ENCODE results near the gene SDHB. TPM values are rescaled to one million over a fixed set of nuclear protein-coding genes. Genes with fewer than 3 reads are reported as not detected.

SDHB gene
- polyA plus RNA-seq, 1 experiment, result 232 TPM

DNA sequence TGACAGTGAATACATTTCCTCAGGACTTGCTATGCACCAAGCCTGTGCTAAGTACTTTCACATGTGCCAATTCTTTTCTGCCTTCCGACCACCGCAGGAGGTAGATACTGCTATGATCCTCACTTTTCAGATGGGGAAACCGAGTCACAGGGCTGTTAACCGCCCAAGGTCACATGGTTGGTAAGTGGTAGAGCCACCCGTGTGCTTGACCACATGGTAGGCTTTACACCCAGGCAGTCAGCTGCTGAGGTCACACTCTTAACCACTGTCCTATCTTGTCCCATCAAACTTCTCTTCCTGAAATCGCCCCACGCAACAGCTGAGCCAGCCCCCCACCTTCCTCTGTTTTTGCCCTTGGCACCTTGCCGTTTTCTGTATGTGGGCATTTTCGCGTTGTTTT is 31.0 kb upstream of the SDHB start:
- CTCF ChIA-PET, result interaction anchor here (2.1 kb wide), 1 partner anchor 9 kb away, joined by 6 read pairs; no protein-coding TSS in a partner anchor
- DNase-seq (ENCODE audit: low read depth, low spot score), result no peak

DNA sequence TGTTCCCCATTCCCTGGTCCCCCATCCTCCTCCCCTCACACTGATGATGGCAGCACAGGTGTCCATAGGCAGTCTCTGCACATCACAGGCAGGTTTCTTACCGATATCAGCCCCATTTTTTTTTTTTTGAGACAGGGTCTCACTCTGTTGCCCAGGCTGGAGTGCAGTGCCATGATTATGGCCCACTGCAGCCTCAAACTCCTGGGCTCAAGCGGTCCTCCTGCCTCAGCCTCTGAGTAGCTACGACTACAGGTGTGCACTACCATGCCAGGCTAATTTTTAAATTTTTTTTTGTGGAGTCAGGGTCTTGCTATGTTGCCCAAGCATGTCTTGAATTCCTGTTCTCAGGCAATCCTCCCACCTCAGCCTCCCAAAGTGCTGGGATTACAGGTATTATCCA is 28.9 kb upstream of the SDHB start:
- H3K27ac ChIP-seq (ENCODE audit: low read depth, low read length), result no peak overlapping the region
- peaks cover 21% of the 10 kb centered on the region for H3K27me3 ChIP-seq (ENCODE audit: control insufficient read depth, insufficient read depth, low read length)
- no peak for DNase-seq (ENCODE audit: low read depth, low spot score)
- CTCF ChIA-PET, result no interaction called here
- POLR2A ChIA-PET, result no interaction called here
- no peak overlapping the region for H3K4me3 ChIP-seq (ENCODE audit: low read depth, low read length)
- H3K9me3 ChIP-seq (ENCODE audit: control insufficient read depth, insufficient read depth, low read length), result no peaks in the 10 kb centered on the region; the same call in 1 of the 2 replicates
- no peak for TF ChIP-seq CTCF (IDR thresholded peaks at IDR 0.05; ENCODE audit: low read depth, low read length)

More for the DNA sequence above, 31.0 kb upstream of the SDHB start:
- Histone ChIP-seq H3K9me3 (ENCODE audit: control insufficient read depth, insufficient read depth, low read length) (no peaks in the 10 kb centered on the region; the same call in 1 of the 2 replicates), H3K27me3 (ENCODE audit: control insufficient read depth, insufficient read depth, low read length) (peaks cover 21% of the 10 kb centered on the region), H3K27ac (ENCODE audit: low read depth, low read length) (no peak overlapping the region), H3K4me3 (ENCODE audit: low read depth, low read length) (no peak overlapping the region)
- no peak for TF ChIP-seq CTCF (IDR thresholded peaks at IDR 0.05; ENCODE audit: low read depth, low read length)
- POLR2A ChIA-PET, result no interaction called here

GRCh38 chr1:17081439-17081838 is 27.6 kb upstream of the SDHB start:
- DNase-seq (ENCODE audit: low read depth, low spot score), result no peak
- no peaks in the 10 kb centered on the region; the same call in 1 of the 2 replicates for H3K9me3 ChIP-seq (ENCODE audit: control insufficient read depth, insufficient read depth, low read length)
- ChIA-PET CTCF (interaction anchor here (0.6 kb wide), 1 partner anchor 119 kb away, joined by 3 read pairs; no protein-coding TSS in a partner anchor), POLR2A (no interaction called here)
- no peak overlapping the region for H3K27ac ChIP-seq (ENCODE audit: low read depth, low read length)
- peaks cover 26% of the 10 kb centered on the region for H3K27me3 ChIP-seq (ENCODE audit: control insufficient read depth, insufficient read depth, low read length)
- no peak overlapping the region for H3K4me3 ChIP-seq (ENCODE audit: low read depth, low read length)
- no peak for TF ChIP-seq CTCF (IDR thresholded peaks at IDR 0.05; ENCODE audit: low read depth, low read length)

DNA sequence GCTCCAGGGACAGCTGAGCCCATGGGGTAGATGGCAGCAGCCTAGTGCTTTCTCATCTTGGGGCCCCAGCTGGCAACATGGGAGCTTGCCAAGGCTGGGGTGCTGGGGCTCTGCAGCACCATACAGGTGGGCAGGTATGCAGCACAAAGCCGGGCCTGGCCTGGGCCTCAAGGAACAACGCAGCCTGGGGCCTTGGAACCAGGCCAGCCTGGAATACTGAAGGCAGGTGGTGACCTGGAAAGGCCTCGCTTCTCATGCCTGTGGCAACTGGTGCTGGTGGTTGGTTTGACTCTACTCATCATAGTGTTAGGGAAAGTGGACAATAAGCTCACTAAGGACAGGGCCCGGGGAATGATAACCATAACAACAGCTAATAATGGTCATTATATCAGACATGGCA is 27.0 kb upstream of the SDHB start:
- POLR2A ChIA-PET, result no interaction called here
- no peaks in the 10 kb centered on the region; the same call in 1 of the 2 replicates for H3K9me3 ChIP-seq (ENCODE audit: control insufficient read depth, insufficient read depth, low read length)
- no peak overlapping the region for H3K27ac ChIP-seq (ENCODE audit: low read depth, low read length)
- TF ChIP-seq CTCF (IDR thresholded peaks at IDR 0.05; ENCODE audit: low read depth, low read length), result no peak
- H3K4me3 ChIP-seq (ENCODE audit: low read depth, low read length), result no peak overlapping the region
- peaks cover 26% of the 10 kb centered on the region for H3K27me3 ChIP-seq (ENCODE audit: control insufficient read depth, insufficient read depth, low read length)
- CTCF ChIA-PET, result interaction anchor here (0.6 kb wide), 1 partner anchor 119 kb away, joined by 3 read pairs; no protein-coding TSS in a partner anchor
- no peak for DNase-seq (ENCODE audit: low read depth, low spot score)

- ChIA-PET POLR2A (no interaction called here), CTCF (interaction anchor here (0.6 kb wide), 1 partner anchor 1020 kb away, joined by 3 read pairs; no protein-coding TSS in a partner anchor)
- Histone ChIP-seq H3K27ac (ENCODE audit: low read depth, low read length) (no peak overlapping the region), H3K4me3 (ENCODE audit: low read depth, low read length) (no peak overlapping the region), H3K9me3 (ENCODE audit: control insufficient read depth, insufficient read depth, low read length) (no peaks in the 10 kb centered on the region; the same call in 1 of the 2 replicates), H3K27me3 (ENCODE audit: control insufficient read depth, insufficient read depth, low read length) (peaks cover 23% of the 10 kb centered on the region)
- TF ChIP-seq CTCF (IDR thresholded peaks at IDR 0.05; ENCODE audit: low read depth, low read length), result no peak
- no peak for DNase-seq (ENCODE audit: low read depth, low spot score)
These were observed 26.4 kb upstream of the SDHB start for GRCh38 chr1:17080085-17080759.

Measured in AG04450 (cell line).